Measurements from ENCODE around the gene DNAJC5. TPM values are rescaled to one million over a fixed set of nuclear protein-coding genes. Genes with fewer than 3 reads are reported as not detected.

DNAJC5 gene
- total RNA-seq, 2 experiments from 2014 or later = 32.2 to 32.5 TPM

DNA sequence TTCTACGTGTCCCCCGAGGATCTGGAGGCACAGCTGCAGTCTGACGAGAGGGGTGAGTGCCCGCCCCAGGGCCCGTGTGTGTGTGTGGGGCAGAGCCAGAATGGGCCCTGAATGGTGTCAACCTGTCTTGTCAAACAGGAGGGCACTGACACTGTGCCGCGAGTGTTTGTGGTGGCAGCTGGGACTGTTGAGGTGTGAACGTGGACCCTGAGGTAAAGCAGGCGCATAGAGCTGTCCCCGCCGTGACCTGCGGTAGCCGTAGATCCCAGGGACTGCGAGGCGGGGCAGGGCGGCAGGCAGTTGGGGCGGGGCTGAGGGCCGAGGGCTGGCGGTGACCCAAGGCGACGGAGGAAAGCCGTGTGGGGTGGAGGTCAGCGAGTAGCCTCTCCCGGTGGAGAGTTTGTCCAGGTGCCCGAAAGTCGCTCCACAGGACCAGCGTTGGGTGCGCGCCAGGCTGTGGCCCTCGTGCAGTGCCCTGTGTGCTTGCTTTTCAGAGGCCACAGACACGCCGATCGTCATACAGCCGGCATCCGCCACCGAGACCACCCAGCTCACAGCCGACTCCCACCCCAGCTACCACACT is 36.1 kb downstream of the DNAJC5 start:
- no peak overlapping the region for H3K27ac Mint-ChIP-seq
- H3K4me3 Mint-ChIP-seq = no peak overlapping the region
- TF ChIP-seq, protein P1, sequence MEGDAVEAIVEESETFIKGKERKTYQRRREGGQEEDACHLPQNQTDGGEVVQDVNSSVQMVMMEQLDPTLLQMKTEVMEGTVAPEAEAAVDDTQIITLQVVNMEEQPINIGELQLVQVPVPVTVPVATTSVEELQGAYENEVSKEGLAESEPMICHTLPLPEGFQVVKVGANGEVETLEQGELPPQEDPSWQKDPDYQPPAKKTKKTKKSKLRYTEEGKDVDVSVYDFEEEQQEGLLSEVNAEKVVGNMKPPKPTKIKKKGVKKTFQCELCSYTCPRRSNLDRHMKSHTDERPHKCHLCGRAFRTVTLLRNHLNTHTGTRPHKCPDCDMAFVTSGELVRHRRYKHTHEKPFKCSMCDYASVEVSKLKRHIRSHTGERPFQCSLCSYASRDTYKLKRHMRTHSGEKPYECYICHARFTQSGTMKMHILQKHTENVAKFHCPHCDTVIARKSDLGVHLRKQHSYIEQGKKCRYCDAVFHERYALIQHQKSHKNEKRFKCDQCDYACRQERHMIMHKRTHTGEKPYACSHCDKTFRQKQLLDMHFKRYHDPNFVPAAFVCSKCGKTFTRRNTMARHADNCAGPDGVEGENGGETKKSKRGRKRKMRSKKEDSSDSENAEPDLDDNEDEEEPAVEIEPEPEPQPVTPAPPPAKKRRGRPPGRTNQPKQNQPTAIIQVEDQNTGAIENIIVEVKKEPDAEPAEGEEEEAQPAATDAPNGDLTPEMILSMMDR (IDR thresholded peaks at IDR 0.05) = no peak
- no peaks in the 10 kb centered on the region for H3K4me1 Mint-ChIP-seq (ENCODE audit: low read depth)
- no peaks in the 10 kb centered on the region for H3K27me3 Mint-ChIP-seq
- intact Hi-C loops (cut with micrococcal nuclease) = no loop called here
- CTCF ChIA-PET = interaction anchor here (1.3 kb wide), 1 partner anchor 108 kb away, joined by 3 read pairs; no protein-coding TSS in a partner anchor
- ATAC-seq (no peak), DNase-seq (no peak)
- POLR2A ChIA-PET = no interaction called here
- H3K36me3 Mint-ChIP-seq (ENCODE audit: low read depth) = peaks cover 44% of the 10 kb centered on the region
- no peaks in the 10 kb centered on the region for H3K9me3 Mint-ChIP-seq

DNA sequence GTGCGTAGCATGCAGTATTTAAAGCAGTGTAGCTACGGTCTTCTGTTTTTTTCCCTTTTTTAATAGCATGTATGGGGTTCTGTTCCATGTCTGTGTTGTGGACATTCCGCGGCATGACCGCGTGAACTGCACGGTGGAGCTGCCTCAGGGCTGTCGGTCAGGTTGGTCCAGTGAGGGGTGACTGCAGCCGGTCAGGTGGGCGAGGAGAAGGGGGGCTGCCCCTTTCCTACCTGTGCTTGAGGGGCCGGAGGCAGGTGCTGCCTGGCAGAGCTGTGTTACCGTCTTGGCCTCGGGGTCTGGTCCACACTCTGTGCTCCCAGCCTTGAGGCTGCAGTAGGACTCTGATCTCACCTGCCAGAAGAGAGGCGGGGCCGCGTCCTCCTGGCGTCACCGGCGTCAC is 36.8 kb downstream of the DNAJC5 start:
- no peak for ATAC-seq
- no peaks in the 10 kb centered on the region for H3K9me3 Mint-ChIP-seq
- TF ChIP-seq, protein P1 (IDR thresholded peaks at IDR 0.05) = no peak
- no peak overlapping the region for H3K27ac Mint-ChIP-seq
- DNase-seq = no peak
- no peaks in the 10 kb centered on the region for H3K4me1 Mint-ChIP-seq (ENCODE audit: low read depth)
- no peaks in the 10 kb centered on the region for H3K27me3 Mint-ChIP-seq
- H3K36me3 Mint-ChIP-seq (ENCODE audit: low read depth) = peaks cover 45% of the 10 kb centered on the region
- ChIA-PET POLR2A (interaction anchor here (1.0 kb wide), 1 partner anchor 9 kb away, joined by 3 read pairs; no protein-coding TSS in a partner anchor), CTCF (interaction anchor here (1.3 kb wide), 1 partner anchor 107 kb away, joined by 3 read pairs; no protein-coding TSS in a partner anchor)
- H3K4me3 Mint-ChIP-seq = no peak overlapping the region
- intact Hi-C loops (cut with micrococcal nuclease) = no loop called here

DNA sequence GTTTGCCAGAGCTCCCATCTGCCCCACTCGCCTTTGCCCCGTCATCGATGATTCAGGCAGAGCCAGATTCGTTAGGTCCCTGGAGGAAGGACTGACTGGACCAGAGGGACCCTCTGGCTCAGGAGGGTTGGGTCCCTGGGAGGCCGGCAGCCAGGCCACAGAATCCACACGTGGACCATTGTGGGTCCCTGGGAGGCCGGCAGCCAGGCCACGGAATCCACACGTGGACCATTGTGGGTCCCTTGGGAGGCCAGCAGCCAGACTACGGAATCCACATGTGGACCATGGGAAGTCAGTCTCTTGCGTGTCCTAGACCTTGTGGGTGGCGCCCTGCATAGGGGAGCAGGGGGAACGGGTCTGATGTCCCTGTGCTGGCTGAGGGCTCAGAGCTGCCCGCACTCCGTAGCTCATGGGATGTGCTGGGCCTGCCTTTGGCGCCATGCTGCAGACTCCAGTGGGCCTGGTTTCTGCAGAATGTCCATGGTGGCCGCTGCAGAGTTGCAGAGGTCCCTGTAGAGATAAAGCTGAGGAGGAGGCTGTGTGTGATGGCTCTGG is 37.8 kb downstream of the DNAJC5 start:
- TF ChIP-seq, protein P1 (IDR thresholded peaks at IDR 0.05) = no peak
- peaks cover 45% of the 10 kb centered on the region for H3K36me3 Mint-ChIP-seq (ENCODE audit: low read depth)
- intact Hi-C loops (cut with micrococcal nuclease) = no loop called here

DNA sequence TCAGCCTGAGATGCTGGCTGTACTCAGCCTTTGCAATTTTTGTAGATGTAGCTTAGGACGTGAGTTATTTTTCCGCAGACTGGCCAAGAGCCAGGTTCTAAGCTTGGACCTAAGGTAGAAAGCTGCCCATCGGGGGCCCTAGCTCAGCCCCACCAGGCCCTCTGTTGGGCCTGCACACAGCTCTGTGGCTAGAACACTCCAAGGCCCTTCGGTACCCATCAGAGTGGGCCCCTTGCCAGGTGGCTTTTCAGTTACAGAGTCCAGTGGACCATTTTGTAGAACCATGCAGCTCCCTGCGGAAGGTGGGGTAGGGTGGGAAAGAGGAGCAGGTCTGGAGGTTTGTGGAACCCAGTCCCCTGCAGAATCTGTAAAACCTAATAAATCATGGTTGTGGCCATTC is 38.7 kb downstream of the DNAJC5 start:
- ChIA-PET POLR2A (interaction anchor here (0.9 kb wide), 1 partner anchor 9 kb away, joined by 4 read pairs; no protein-coding TSS in a partner anchor), CTCF (interaction anchor here (1.0 to 1.4 kb wide), 2 partner anchors 24 to 35 kb away, joined by 4 to 5 read pairs; no protein-coding TSS in a partner anchor)
- intact Hi-C loops (cut with micrococcal nuclease) = no loop called here
- peaks cover 38% of the 10 kb centered on the region for H3K36me3 Mint-ChIP-seq (ENCODE audit: low read depth)
- DNase-seq (no peak), ATAC-seq (no peak)
- H3K4me3 Mint-ChIP-seq = no peak overlapping the region
- H3K27me3 Mint-ChIP-seq = no peaks in the 10 kb centered on the region
- H3K27ac Mint-ChIP-seq = no peak overlapping the region
- no peaks in the 10 kb centered on the region for H3K4me1 Mint-ChIP-seq (ENCODE audit: low read depth)
- H3K9me3 Mint-ChIP-seq = no peaks in the 10 kb centered on the region
- TF ChIP-seq, protein P1 (IDR thresholded peaks at IDR 0.05) = no peak

More for the DNA sequence above, 37.8 kb downstream of the DNAJC5 start:
- H3K4me1 Mint-ChIP-seq (ENCODE audit: low read depth) = no peaks in the 10 kb centered on the region
- DNase-seq (no peak), ATAC-seq (no peak)
- ChIA-PET CTCF (interaction anchor here (1.4 kb wide), 1 partner anchor 36 kb away, joined by 4 read pairs; no protein-coding TSS in a partner anchor), POLR2A (interaction anchor here (0.9 to 1.0 kb wide), 2 partner anchors 10 kb away, joined by 3 to 4 read pairs; no protein-coding TSS in a partner anchor)
- H3K4me3 Mint-ChIP-seq = no peak overlapping the region
- H3K27me3 Mint-ChIP-seq = no peaks in the 10 kb centered on the region
- no peaks in the 10 kb centered on the region for H3K9me3 Mint-ChIP-seq
- H3K27ac Mint-ChIP-seq = no peak overlapping the region

Data from activated CD8-positive, alpha-beta T cell treated with anti-CD3 and anti-CD28 coated beads for 36 hours (primary cell).